ENCODE results near the gene CCDC88B.

- TF ChIP-seq YY1 (IDR thresholded peaks at IDR 0.05; ENCODE audit: insufficient read depth, insufficient read length) = no peak
- no peak for TF ChIP-seq ZNF274 (IDR thresholded peaks at IDR 0.05; ENCODE audit: low read depth, low read length)
Measured at GRCh38 chr11:64385945-64386704, 46.1 kb downstream of the CCDC88B start.
